DMS 273 (cell line): ENCODE measurements around the gene KCNMB1.
A peak's percentile ranks its signal among the peaks of the same experiment; 100 is the strongest.
"Not testable (repeated sequence)": the region's sequence is repeated elsewhere in the genome, so short reads cannot be mapped to it uniquely, and the experiment has no call there.

ENCODE experiments used
- DNase-seq: peaks from one replicate; lab custom pipeline; 2025; ENCODE audit not compliant: unreplicated experiment; lab: John Stamatoyannopoulos, UW

The KCNMB1 gene

DNA sequence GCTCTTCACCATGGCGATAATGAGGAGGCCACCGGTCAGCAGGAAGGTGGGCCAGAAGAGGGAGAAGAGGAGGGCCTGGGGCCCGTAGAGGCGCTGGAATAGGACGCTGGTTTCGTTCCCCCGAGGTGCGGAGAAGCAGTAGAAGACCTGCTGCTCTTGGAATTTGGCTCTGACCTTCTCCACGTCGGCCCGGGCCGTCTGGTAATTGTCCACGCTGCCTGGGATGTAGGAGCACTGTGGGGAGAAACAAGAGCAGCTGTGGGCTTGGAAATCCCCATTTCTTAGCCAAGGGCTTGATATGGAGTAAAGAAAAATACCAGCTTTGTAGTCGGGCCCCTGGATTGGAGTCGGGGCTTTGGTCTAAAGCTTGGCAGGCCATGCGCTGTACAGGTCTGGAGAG is 10.4 kb downstream of the KCNMB1 start:
- DNase-seq = no peak

GRCh38 chr5:170377027-170377426 is 12.1 kb downstream of the KCNMB1 start:
- no peak for DNase-seq

GRCh38 chr5:170376526-170376925 is 12.6 kb downstream of the KCNMB1 start:
- not testable (repeated sequence) for DNase-seq

- no peak for DNase-seq
These were observed 13.9 kb downstream of the KCNMB1 start for GRCh38 chr5:170375283-170375682.

GRCh38 chr5:170372971-170373370 is 16.2 kb downstream of the KCNMB1 start:
- DNase-seq = no peak

GRCh38 chr5:170368586-170368985 is 20.6 kb downstream of the KCNMB1 start:
- no peak for DNase-seq

DNA sequence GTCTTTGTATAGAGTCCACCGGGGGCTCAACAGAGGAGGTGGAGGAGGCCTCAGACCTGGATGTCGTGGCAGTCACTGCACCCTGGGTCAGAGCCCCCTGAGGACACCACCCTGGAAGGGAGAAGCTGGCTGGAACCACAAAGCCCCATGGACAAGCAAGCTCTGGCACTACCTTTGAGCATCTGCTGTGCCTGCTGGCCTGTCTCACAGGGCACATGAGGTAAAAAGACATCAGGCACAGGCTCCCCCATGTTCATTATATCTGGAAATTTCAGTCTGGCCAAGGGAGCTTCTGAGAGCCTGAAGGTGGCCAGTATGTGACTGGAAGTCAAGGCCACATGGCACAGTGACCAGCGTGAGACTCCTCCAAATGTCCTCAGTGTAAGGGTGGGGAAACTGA is 22.9 kb downstream of the KCNMB1 start:
- DNase-seq = peak; percentile 17

GRCh38 chr5:170365831-170366230 is 23.3 kb downstream of the KCNMB1 start:
- DNase-seq = no peak

- DNase-seq = no peak
These were observed 24.2 kb downstream of the KCNMB1 start for GRCh38 chr5:170365011-170365410.

DNA sequence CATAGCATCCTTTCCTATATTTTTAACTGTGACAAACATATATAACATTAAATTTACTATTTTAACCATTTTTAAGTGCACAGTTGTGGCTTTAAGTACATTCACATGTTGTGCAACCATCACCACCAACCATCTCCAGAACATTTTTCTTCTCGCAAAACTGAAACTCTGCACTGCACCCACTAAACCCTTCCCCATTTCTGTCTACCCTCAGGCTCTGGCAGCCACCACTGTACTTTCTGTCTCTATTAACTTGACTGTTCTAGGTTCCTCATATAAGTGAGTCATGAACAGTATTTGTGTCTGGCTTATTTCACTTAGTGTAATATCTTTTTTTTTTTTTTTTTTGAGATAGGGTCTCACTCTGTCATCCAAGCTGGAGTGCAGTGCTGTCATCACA is 25.5 kb downstream of the KCNMB1 start:
- no peak for DNase-seq

- no peak for DNase-seq
These were observed 26.5 kb downstream of the KCNMB1 start for GRCh38 chr5:170362656-170363055.

DNA sequence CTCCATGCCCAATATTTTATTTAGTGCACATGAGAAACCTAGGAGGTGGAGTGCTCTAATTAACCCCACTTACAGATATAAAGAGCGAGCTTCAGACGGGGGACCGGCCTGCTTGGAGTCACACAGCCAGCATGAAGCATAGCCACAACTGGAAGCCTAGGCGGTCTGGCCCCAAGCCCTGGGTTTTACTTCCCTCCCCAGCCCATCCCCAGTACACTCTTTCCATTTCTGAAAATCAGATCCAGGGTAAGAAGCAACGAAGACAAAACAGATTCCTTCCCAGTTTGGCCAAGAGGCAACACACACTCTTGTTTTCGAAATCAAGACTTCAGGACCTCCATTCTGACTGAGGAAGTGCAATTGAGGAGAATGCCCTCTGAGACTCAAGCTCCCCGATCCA is 27.1 kb downstream of the KCNMB1 start:
- DNase-seq = no peak

GRCh38 chr5:170361616-170362015 is 27.6 kb downstream of the KCNMB1 start:
- DNase-seq = no peak

- DNase-seq = no peak
These were observed 28.1 kb downstream of the KCNMB1 start for GRCh38 chr5:170361116-170361515.

DNA sequence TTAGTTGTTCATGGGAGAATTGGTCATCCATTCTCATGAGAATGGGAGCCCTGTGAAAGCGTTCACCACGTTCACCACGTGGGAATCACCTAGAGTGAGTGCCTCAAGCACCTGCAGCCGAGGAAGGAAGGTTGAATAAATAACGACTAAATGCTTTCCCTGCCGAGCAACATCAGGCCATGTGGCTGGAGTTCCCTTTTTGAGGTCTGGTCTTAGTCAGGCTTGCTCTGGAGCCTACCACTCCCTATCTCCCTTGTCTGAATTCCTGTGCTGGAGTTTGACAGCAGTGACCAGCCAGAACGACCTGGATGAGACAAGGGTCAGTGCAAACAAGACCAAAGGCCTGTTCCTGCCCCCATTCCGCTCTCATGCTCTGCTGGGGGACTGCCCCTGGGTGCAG is 28.5 kb downstream of the KCNMB1 start:
- DNase-seq = no peak

DNA sequence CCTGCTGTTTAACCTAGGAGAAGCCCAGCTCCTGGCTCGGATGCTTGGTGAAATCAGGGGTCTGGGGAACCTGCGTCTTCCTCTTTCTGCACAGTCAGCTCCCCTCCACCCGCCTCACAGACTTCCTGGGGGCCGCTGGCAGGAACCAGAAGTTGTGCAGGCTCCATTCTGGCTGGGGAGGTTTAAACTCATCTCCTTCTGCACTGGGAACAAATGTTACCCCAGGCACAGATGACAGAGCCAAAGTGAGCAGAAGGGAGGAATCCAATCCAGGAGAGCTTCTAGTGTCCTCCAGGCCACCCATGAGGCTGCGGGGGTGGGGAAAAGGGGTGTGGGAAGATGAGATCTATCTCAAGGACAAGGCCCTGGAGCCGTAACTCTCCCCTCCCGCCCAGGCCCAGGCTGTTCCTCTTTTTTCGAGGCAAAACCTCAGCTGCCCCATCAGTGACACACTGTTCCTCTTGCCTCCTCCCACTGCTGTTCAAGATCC is 31.2 kb downstream of the KCNMB1 start:
- DNase-seq = no peak

- peak; percentile 19 for DNase-seq
These were observed 33.5 kb downstream of the KCNMB1 start for GRCh38 chr5:170355601-170356098.

- peak; percentile 70 for DNase-seq
These were observed 35.2 kb downstream of the KCNMB1 start for GRCh38 chr5:170353961-170354360.

DNA sequence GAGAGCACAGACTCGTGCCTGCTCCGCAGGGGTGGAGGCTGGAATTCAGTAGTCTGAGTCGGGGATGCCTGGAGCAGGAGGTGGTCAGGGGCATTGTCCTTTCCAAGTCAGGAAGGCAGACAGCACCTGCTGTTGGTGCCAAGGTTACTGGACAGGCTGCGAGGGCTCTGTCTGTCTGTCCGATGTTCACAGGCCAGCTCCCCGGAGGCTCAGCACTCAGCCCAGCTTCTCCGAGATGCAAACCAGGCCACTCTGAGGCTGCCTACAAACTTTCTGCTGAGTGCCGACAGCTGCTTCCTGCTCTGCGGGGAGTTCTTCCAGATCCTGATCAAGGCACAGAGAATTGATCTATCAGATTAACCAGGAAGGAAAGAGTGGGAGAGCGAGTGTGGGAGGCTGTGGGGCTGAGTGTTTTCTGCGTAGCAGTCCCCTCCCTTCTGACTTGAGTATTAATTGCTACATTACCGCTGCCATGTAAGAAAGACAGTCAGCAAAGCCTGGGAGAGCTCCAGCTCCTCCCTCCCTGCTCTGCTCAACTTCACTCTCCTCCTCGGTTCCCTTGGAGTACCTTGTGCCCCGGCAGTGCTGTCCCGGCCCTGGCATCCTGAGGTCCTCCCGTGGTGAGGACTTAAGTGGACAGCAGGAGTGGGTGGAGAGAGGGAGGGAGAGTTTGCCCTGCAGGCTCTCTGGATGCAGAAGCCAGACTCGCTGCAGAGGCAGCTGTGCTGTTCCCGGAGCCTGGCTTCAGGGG is 36.0 kb downstream of the KCNMB1 start:
- DNase-seq = peak; percentile 38

- no peak for DNase-seq
These were observed 41.0 kb downstream of the KCNMB1 start for GRCh38 chr5:170348137-170348633.

DNA sequence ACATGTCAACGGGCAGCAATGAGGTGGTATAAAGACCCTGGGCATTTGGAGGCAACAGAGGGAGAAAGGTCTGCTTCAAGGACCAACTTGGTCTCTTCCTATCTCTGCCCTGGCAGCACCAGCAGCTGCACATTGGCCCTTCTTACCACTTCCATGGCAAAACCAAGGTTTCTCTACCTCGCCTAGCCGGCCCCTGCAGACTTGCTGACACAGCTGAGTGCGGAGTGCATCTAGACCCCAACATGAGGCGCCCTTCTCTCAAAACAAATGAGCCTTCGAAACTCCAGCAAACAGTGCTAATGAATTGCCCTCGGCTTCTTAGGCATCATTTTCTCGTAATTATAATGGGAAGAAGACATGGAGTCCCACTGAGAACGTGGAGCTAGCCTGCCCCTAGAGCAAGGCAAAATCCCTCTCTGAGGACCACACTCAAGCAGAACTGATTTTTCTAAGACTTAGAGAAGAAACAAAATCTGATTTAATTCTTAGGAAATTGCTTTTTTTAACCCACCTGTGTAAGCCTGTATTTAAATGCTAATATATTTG is 42.1 kb downstream of the KCNMB1 start:
- DNase-seq = no peak

DNA sequence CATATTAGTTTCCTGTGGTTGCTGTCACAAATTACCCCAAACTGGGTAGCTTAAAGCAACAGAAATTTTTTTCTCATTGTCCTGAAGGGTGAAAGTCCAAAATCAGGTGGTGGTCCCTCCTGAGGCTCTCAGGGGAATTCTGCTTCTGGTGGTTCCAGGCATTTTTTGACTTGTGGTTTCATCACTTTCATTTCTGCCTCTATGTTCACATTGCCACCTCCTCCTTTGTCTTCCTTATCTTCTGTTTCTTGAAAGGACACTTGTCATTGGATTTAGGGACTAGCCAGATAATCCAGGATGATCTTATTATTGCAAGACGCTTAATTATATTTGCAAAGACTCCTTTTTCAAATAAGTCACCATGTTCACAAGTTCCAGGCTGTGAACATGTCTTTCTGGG is 43.2 kb downstream of the KCNMB1 start:
- no peak for DNase-seq
